ENCODE measurements around the gene ZBTB42. TPM values are rescaled to one million over a fixed set of nuclear protein-coding genes. Genes with fewer than 3 reads are reported as not detected.

Gene ZBTB42
- total RNA-seq, 1 experiment from 2014 or later = 9.2 TPM

- POLR2A ChIA-PET (ENCODE audit: unreplicated experiment) = interaction anchor here (0.6 to 0.9 kb wide), 2 partner anchors 74 to 540 kb away, joined by 3 to 18 read pairs; partner anchors contain the start of gene SIVA1
- intact Hi-C loops (cut with micrococcal nuclease) = loop anchor here (1.0 to 2.0 kb wide), 3 partner anchors 9 to 58 kb away; partner anchors contain the start of gene CEP170B
- peak; percentile 90 for DNase-seq
These were observed 25.4 kb downstream of the ZBTB42 start for GRCh38 chr14:104826189-104826860.

GRCh38 chr14:104826861-104827176, 25.9 kb downstream of the ZBTB42 start:
- intact Hi-C loops (cut with micrococcal nuclease) = loop anchor here (1.0 to 2.0 kb wide), 3 partner anchors 10 to 59 kb away; partner anchors contain the start of gene CEP170B
- CTCF ChIA-PET = interaction anchor here (0.5 to 1.6 kb wide), 12 partner anchors 16 to 428 kb away, joined by 3 to 21 read pairs (median 4); partner anchors contain the start of genes SIVA1 and ZBTB42
- H3K9me2 ChIP-seq (replicated peaks; ENCODE audit: low read length) = no peaks in the 10 kb centered on the region
- peaks cover 14% of the 10 kb centered on the region for H3K4me1 ChIP-seq (ENCODE audit: insufficient read depth, low read length)
- peak overlapping the region; percentile 74 for H2AFZ ChIP-seq (ENCODE audit: low read length)
- H3K36me3 ChIP-seq (ENCODE audit: low read depth, low read length) = no peaks in the 10 kb centered on the region
- no peaks in the 10 kb centered on the region for H3K9me3 ChIP-seq (ENCODE audit: low read length)
- peak overlapping the region; percentile 86 for H3K4me2 ChIP-seq (ENCODE audit: low read length)
- BruUV-seq (replicated peaks) = no TSS peak
- H4K20me1 ChIP-seq (ENCODE audit: low read length) = no peaks in the 10 kb centered on the region
- peak overlapping the region; percentile 61 for H3K4me3 ChIP-seq (ENCODE audit: low read length)
- no peaks in the 10 kb centered on the region for H3K79me2 ChIP-seq (ENCODE audit: low read length)
- DNase-seq (no peak), ATAC-seq (peak; percentile 2; the same call in 1 of the 2 replicates)
- TF ChIP-seq CTCF (conservative IDR thresholded peaks at IDR 0.05; ENCODE audit: low read depth, low read length) (no peak), EZH2phosphoT487 (IDR thresholded peaks at IDR 0.05; ENCODE audit: borderline replicate concordance, low read length) (no peak), EZH2 (IDR thresholded peaks at IDR 0.05; ENCODE audit: low read length, unreplicated experiment) (no peak)
- H3K9ac ChIP-seq (ENCODE audit: low read length) = no peak overlapping the region
- no peaks in the 10 kb centered on the region for H3K27me3 ChIP-seq (ENCODE audit: low read length)
- no peaks in the 10 kb centered on the region for H3F3A ChIP-seq (ENCODE audit: low read length, unreplicated experiment)
- POLR2A ChIA-PET (ENCODE audit: unreplicated experiment) = interaction anchor here (0.9 kb wide), 1 partner anchor 74 kb away, joined by 18 read pairs; the partner anchor contains the start of gene SIVA1
- no peak overlapping the region for H3K27ac ChIP-seq (ENCODE audit: low read length)

More at GRCh38 chr14:104826189-104826860, 25.4 kb downstream of the ZBTB42 start:
- CTCF ChIA-PET = interaction anchor here (0.5 to 1.6 kb wide), 14 partner anchors 10 to 1146 kb away, joined by 3 to 21 read pairs (median 3); partner anchors contain the start of genes SIVA1 and ZBTB42
- H3K4me2 ChIP-seq (ENCODE audit: low read length) = peak overlapping the region; percentile 95
- BruUV-seq (replicated peaks) = no TSS peak
- H3K27me3 ChIP-seq (ENCODE audit: low read length) = no peaks in the 10 kb centered on the region
- no peak overlapping the region for H3K27ac ChIP-seq (ENCODE audit: low read length)
- TF ChIP-seq EZH2 (IDR thresholded peaks at IDR 0.05; ENCODE audit: low read length, unreplicated experiment) (no peak), EZH2phosphoT487 (IDR thresholded peaks at IDR 0.05; ENCODE audit: borderline replicate concordance, low read length) (no peak), CTCF (conservative IDR thresholded peaks at IDR 0.05; ENCODE audit: low read depth, low read length) (peak; percentile 59)
- H3K4me3 ChIP-seq (ENCODE audit: low read length) = peak overlapping the region; percentile 83
- no peaks in the 10 kb centered on the region for H3K9me3 ChIP-seq (ENCODE audit: low read length)
- H4K20me1 ChIP-seq (ENCODE audit: low read length) = no peaks in the 10 kb centered on the region
- H3K4me1 ChIP-seq (ENCODE audit: insufficient read depth, low read length) = peaks cover 14% of the 10 kb centered on the region
- H3F3A ChIP-seq (ENCODE audit: low read length, unreplicated experiment) = no peaks in the 10 kb centered on the region
- peak overlapping the region; percentile 92 for H2AFZ ChIP-seq (ENCODE audit: low read length)
- no peaks in the 10 kb centered on the region for H3K9me2 ChIP-seq (replicated peaks; ENCODE audit: low read length)
- peak; percentile 76 for ATAC-seq
- H3K79me2 ChIP-seq (ENCODE audit: low read length) = no peaks in the 10 kb centered on the region
- H3K36me3 ChIP-seq (ENCODE audit: low read depth, low read length) = no peaks in the 10 kb centered on the region
- H3K9ac ChIP-seq (ENCODE audit: low read length) = peak overlapping the region; percentile 36; the same call in 1 of the 2 replicates

Data from PC-3 (cell line).